NCI-H446 treated with DMSO at 0.1 percent for 48 hours (cell line): ENCODE results near the gene DBNL.

Source experiments
- DNase-seq: peaks from one replicate; lab custom pipeline; 2025; lab: John Stamatoyannopoulos, UW

DBNL gene

DNA sequence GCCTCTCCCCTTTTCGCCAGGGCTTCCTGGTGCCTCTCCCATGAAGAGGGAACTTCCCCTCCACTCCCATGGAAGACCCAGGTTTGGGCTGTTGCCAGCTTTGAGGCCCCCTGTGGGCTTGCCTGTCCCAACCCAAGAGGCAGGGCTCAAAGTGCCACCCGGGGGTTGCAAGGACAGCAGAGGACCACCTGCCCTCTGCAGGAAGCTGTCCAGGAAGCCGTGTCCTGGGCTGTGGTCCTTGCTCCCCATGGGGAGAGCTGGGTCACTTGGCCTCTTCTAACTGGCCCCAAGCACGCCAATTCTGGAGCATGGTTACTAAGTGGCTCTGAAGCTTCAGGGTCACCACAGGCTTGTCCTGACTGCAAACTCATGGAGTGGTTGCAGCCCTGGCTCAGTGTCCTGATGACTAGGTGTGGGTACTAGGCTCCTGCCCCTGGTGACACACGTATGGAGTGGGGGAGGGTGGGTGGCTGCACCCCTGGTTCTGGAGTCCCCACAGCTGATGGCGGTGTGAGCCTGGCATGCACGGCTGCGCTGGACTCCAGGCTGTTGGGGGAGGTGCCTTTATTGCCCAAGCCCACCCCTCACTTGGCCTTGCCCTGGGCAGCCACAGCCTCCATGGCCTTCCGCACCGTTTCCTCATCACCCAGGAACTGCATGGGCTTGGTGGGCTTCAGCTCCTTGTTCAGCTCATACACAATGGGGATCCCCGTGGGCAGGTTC is 17.8 kb downstream of the DBNL start:
- DNase-seq: no peak

DNA sequence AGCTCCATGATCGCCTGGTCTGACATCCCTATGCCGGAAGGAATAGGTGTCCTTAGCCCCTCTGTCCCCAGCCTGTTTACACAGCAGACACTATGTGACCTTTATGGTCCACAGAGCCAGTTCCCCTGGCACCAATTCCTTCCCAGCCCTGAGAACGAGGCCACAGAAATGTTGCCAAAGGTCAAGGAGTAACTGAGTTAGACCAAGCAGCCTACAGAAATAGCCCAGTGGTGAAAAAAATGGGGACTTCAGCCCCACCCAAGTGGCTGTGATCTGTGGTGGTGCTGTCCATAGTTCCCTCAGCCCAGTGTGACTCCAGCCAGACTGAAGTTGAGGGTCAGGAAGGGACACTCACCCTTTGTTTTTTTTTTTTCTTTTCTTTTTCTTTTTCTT is 18.4 kb downstream of the DBNL start:
- no peak for DNase-seq

DNA sequence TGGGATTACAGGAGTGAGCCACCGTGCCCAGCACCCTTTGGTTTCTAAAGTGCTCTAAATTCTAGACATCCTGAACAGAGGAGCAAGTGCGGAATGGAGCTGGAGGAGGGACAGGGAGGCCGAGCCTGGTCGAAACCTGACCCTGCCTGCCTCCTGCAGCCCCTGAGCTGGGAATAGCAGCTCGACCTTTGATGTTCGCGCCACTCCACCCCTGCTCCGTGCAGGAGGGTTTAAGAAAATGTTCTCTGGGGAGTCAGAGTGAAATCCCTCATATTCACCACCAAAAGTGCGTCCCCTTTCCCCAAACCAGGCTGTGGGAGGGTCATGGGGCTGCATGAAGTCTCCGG is 19.0 kb downstream of the DBNL start:
- DNase-seq: no peak

DNA sequence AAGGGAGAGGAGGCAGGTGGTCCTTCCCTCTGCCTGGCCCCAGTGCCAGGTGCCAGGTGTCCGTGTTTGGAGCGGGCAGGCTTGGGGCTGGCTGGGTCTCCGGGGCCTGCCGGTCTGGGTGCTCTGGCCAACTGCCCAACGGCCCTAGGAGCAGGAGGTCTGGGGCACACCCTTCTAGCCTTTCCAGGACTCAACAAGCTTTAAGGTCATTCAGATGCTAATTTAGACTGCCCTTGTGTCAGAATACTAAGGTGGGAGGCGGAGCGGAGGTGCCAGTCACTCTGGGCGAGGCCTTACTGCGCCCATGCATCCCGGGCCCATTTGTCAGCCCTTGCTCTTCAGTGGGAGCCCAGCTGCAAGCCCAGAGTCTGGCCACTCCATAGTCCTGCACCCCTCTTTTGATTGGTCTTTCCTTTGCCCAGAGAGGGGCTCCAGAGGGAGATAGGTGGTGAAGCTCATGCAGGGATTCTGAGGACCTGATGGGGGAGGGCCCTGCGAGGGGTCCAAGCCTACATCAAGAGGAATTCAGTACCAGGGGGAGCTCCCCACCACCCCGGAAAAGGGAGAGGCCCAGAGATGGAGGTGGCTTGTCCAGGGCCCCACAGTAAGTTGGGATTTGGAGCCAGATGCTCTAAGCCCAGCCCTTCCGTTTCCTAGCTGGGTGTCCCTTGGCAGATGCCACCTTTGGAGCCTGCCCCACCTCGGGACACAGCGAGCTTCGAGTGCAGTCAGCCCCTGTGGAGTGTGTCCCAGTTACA is 19.6 kb downstream of the DBNL start:
- no peak for DNase-seq

DNA sequence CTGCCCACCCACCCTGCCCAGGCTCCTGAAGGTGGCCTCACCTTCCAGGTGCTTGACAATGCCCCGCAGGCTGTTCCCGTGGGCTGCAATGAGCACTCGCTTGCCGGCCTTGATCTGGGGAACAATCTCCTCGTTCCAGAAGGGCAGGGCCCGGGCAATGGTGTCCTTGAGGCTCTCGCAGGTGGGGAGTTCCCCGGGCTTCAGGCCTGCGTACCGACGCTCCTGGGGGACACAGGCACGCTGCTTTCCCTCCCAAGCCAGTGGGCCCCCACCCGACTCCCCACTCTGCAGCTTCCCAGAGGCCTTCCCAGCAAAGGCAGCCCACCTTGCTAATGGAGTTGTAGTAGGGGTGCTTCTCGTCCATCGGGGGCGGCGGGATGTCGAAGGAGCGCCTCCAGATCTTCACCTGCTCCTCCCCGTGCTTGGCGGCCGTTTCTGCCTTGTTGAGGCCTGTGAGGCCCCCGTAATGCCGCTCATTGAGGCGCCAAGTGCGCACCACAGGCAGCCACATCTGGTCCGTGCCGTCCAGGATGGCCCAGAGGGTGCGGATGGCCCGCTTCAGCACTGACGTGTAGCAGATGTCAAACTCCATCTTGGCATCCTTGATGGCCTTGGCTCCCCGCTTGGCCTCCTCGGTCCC is 20.4 kb downstream of the DBNL start:
- no peak for DNase-seq

DNA sequence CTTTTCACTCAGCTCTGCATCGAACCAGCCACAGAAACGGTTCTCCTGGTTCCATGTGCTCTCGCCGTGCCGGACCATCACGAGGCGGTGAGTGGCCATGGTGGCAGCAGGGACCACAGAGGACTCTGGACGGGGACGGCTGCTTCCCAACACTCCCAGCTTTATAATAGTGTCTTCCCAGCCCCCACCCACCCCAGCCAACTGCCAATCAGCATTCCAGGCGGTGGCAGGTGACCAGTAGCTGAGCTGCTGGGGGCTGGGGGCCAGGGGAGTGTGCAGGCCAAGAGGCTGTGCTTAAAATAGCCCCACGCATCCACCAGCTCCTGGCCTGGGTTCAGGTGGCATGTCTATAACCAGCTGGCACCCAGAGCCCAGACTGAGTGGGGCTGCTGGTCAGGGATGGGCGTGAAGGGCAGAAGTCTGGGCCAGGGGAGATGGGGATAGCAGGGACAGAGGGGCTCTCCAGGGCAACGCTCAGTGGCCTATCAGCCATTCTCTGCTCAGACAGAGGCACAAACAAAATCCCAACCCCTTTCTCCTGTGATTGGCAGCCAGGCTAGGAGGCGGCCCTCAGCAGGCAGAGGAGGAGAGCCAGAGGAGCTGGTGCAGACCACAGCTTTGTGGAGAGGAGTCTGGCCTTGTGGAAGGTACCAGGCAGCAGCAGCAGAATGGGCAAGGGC is 21.1 kb downstream of the DBNL start, which contains the start of gene PGAM2:
Gene PGAM2, minus strand, starts transcription at position 137 of the 680 bp plus-strand sequence. Its CDS starts 38 bp downstream, at position 99.
- no peak for DNase-seq

DNA sequence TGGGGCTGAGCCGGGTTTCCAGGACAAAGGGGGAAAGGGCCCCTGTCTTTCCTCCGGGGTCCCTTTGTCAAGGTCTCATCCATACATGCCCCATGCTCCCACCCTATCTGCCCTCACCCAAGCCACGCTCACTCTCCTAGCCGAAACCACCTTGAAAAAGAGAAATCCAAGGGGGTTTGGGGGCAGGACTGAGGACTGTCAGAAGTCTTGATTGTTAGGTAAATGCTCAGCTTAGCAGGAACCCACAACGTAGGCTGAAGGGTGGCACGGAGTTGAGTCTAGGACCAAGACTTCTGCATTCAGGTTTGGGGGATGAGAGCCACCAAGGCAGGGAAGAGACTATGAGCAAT is 21.6 kb downstream of the DBNL start:
- no peak for DNase-seq

DNA sequence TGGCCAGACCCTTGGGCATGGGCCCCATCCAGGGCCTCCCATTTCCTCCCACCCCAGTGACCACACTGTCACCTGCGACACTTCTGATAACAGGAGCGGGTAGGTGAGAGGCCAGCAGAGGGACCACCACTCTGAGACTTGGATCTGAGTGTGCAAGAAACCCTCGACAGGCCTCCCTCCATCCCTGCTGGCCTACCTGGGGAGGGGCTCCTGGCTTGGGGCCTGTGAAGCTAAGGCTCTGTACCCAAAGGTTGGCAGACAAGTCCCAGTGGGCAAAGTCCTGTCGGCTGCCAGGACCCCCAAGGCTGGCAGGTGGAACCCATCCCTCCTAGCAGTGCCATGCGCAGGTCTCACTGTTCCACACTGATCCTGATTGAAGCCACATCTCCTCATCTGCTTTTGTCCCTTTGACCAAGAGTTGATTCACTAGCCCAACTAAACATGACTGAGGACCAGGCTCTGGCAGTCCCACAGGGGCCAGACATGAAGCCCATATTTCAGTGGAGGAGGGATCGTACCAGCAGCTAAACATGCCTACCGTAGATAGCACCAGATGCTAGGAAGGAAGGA is 22.1 kb downstream of the DBNL start:
- DNase-seq: no peak

DNA sequence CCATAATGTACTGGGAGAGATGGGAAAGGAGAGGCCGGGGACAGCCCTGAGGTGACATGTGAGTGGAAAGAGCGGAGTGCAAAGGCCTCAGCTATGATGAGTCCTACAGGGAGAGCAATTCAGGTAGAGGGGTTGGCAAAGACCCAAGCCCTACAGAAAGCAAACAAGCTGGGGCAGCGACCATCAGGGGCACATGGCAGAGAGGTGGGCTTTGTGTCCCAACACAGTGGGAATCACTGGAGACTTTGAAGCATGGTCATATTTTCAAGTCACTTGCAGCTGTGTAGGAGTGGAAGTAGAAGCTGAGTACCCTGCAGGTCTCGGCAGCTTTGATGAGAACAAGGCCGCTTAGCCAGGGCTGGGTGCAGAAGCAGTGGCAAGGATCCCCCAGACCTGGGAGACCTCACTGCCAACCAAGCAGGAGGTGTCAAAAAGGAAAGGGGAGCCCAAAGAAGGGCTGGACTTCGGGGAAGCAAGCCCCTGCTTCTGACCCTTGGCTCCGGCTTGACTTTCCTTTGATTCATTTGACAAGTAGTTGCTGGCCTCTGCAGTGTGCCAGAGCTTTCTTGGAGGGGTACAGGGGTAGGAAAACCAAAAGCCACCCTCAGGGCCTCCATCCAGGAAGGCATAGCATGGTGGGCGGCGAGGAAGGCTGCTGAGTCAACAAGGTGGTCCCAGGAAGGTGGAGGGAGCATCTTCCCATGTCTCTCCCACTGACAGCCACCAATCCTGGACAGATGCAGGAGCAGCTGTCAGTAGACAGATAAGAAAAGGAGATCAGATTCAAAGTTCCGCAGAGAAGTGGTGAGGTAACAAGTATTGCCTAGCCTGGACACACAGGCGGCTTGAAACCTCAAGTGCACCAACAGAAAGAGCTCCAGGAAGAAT is 22.8 kb downstream of the DBNL start:
- no peak for DNase-seq

DNA sequence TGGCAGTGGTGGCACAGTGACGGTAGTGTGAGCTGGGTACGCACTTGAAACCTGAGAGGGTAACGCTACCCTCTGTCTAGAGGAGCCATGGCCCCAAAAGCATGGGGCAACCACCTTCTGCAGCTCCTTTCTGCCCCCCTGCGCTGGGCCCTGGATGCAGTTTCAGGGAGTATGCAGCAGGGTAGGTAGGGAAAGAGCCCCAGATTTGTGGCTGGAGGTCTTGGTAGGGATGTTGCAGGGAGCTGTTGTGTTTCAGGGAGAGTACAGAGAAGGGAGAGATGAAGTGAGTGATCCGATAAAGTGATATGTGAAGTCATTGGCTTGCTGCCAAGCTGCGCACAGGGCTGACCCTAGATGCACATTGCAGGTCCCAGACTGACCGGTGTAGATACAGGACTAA is 23.6 kb downstream of the DBNL start:
- no peak for DNase-seq

DNA sequence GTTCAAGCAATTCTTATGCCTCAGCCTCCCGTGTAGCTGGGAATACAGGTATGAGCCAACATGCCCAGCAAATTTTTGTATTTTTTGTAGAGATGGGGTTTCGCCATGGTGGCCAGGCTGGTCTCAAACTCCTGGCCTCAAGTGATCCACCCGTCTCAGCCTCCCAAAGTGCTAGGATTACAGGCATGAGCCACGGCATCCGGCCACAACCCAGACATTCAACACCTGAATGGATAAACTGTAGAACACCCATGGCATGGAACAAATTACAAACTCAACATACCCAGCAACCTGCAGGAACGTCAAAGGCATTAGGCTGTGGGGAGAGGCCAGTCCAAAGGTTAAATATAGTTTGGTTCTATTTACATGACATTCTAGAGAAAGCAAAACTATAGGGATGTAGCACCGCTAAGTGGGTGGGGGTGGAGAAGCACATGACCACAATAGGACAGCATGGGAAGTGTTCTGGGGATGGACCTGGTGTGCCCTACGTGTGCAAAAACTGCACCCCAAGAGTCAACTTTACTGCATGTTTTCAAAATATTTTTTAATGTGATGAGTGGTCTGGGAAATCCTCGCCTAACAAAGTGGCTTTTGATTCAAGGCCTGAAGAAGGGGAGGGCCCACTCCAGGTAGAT is 27.3 kb downstream of the DBNL start:
- DNase-seq: no peak

DNA sequence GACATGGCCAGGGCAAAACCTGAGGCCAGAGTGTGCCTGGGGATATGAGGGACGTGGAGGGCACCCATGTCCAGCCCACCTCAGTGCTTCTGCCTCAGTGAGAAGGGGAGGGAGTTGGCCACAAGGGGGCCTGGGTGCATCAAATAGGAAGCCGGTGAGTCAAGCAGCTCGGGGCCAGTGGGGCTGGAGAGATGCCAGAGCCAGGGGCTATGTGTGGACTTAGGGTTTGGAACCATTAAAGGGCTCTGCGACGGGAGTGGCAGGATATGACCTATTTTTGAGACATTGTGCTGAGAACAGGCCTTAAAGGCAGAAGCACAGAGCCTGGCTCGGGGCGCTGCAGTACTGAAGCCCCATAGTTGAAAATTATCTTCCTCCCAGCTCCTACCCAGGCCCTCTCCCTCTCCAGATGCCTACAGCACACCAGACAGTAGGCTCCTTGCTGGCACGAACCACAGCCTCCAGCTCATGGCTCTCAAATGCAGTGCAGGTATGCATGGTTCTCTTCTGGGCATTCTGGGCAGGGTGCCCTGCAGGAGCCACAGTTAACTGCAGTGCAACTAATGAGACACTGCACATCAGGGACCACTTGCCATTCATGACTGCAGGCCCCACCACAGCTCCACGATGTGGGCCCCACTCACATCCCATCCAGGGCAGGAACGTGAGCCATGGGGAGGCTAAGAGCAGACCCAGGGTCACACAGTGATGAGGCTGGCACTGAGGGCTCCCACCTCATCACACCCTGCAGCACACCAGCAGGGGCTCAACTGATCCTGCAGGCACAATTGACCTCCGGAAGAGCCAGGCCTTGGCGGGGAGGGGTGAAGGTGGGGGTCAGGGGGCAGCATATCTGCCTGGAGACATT is 28.1 kb downstream of the DBNL start:
- DNase-seq: peak; percentile 48

DNA sequence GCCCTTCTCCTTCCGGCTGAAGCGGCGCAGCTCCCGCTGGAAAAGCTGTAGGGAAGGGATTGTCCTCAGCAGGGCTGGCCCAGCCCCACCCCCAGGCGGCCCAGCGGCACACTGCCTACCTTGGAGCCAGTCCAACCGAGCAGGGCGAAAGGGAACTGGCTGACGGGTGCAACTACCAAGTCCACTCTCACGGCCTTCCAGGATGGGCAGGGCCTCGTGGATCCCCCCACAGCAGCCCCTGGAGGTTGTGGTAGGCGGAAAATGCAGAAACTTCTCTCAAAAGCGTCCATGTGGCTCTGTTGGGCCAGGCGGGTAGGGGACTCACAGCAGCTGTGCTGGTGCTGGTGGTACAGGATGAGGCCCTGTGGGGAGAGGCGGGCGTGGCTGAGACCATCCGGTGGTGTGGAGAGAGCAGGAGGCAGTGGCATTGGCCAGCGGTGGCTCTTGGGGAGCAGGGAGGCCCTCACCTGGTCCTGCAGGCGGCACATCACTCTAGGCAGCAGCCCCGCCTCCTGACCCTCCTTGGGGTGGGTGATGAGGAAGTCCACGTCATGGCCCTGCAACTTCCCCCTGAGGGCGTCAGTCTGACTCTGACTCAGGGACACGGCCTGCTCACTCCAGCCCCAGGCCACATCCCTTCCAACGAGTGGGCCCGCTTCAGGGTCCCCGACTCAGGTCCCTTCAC is 29.3 kb downstream of the DBNL start:
- DNase-seq: no peak

DNA sequence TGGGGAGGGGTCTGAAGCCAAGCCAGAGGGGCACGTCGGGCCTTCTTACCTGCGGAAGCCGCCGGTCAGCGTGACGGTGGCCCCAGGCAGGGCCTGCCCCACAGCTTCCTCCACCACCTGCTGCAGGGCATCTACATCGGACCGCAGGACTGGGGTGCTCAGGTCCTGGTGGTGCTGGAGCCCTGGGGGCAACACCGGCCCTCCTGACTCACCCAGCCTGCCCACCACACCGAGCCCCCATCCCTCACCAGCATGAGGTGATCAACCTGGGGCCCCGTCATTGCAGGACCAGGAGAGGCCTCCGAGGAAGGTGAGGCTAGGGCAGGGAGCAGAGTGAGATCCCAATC is 29.8 kb downstream of the DBNL start:
- no peak for DNase-seq

DNA sequence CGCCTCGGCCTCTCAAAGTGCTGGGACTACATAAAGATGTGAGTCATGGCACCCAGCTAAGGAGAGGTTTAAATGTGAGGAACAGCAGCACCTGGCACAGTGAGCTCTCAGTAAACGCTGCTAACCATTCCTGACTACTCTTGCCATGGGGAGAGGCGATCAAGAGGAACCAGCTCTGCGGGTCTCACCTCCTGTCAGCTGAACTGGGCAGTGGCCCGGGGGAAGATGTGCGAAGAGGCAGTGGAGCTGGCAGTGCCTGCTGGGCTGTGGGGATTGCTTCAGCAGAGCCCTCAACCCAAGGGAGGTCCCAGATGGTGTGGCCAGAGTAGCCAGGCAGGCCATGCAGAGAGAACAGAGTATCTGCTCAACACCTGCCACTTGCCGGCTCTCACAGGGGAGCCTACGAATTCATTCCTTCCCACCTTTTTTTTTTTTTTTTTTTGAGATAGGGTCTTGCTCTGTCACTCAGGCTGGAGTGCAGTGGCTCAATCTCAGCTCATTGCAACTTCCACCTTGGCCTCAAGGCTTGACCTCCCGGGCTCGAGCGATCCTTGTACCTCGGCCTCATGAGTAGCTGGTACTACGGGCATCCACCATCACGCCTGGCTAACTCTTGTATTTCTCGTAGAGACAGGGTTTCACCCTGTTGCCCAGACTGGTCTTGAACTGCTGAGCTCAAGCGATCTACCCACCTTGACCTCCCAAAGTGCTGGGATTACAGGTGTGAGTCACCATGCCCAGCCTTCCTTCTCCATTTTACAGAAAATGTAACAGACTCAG is 31.0 kb downstream of the DBNL start:
- DNase-seq: no peak

DNA sequence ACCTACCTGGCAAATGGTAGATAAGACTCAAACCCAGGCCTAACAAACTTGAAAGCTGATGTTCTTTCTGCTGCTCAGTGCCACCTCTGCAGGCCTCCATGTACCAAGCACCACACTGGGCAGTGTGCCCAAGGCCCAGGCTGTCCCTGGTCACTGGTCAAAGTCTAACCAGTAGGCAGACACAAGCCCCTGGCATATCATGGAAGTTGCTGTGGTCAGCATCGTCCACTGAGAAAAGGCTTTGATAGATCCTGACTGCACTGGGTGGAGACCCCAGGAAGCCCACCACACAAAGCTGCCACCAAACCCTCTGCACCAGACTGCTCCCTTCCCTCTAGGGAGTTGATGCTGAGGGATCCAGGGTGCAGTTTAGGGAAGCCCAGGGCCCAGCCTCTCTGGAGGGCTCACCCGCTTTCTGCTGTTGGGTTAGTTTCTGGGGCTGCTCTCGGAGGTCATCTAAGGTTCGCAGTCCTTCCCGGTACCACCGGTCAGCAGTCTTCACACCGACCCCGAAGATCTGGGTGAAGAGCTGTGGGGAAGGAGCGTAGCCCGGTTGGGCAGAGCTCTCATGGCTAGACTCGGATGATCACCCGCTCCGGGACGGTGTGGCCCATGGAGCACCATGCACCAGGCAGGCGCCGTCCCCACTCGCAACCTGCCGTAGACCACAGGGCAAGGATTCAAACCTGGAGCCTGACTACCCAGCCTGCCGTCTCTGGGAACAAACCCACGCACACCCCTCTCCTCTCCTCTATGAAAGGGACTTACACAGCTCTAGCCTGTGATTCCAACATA is 31.8 kb downstream of the DBNL start:
- no peak for DNase-seq

DNA sequence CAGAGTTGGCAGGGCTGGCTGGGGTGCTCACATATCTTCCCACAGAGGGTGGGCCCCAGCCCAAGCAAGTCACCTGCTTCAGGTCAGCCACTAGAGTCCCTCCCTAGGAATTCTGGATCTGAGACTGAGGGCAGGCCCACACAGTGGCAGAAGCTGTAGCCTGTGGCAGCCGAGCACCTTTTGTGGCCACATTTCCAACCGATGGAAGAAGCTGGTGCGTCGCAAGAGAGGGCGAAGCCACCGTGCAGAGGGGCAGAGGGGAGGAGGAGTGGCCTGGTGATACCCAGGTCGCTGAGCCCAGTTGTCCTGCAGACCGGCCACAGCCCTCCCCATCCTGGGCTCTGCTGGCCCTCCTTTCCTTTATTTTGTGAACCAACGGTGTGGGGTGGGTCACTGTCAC is 32.6 kb downstream of the DBNL start:
- DNase-seq: no peak

DNA sequence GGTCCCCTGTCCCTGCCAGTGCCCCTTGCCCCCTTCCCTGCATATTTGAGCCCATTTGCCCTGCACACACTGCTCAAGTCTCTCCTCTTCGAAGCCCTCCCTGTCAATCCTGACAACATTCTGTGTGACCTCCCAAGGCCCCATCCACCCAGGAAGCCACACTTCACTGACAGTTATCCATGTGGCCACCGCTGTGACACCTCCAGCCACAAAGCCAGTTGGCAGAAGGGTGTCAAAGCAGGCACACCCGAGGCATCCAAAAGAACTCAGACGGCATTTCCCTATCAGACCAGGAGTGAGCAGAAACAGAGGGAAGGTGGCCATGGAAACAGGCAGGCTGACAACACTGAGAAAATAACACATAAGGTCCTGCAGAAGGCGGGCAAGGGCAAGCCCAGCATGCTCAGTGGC is 33.2 kb downstream of the DBNL start:
- DNase-seq: no peak
